SU-DHL-6 (cell line): ENCODE results near the gene C22orf42.
"Not testable (repeated sequence)": the region's sequence is repeated elsewhere in the genome, so short reads cannot be mapped to it uniquely, and the experiment has no call there.

Source experiments
- CTCF ChIP-seq: fragments of 200-600 bp; sonication (generic); IDR thresholded peaks from one replicate; pipeline ENCODE4 v1.5.1; 2017; ENCODE audit warnings: antibody characterized with exemption, mild to moderate bottlenecking, low read length, moderate library complexity; ENCODE audit not compliant: insufficient read depth, poor library complexity, severe bottlenecking
- EZH2phosphoT487 ChIP-seq: fragments of 200-600 bp; sonication (generic), shearing (Covaris generic); conservative IDR thresholded peaks from 2 replicates; pipeline ENCODE4 v1.6.1; 2018; ENCODE audit warnings: mild to moderate bottlenecking, antibody characterized with exemption, low read length, moderate library complexity, mixed read lengths

GRCh38 chr22:32134796-32135195, 24.3 kb downstream of the C22orf42 start:
- TF ChIP-seq CTCF, EZH2phosphoT487: not testable (repeated sequence)
